ENCODE measurements around the gene CLCA1.

DNA sequence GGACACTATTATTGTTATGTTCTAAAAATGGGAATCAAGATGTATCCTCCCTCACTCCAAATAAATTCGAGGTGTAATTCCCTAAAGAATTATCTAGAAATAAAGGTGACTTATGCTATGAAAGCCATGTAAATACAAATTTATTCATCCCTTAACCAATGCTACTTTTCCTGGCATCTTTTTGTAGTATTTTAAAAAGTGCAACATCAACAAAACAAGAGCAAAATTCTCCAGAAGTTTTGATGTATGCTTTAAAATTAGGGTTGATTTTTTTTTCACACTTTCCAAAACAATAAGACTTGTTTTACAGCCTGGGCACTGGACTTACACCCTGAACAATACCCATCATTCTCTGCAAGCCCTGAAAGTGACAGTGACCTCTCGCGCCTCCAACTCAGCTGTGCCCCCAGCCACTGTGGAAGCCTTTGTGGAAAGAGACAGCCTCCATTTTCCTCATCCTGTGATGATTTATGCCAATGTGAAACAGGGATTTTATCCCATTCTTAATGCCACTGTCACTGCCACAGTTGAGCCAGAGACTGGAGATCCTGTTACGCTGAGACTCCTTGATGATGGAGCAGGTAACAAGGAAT, 21.4 kb upstream of the CLCA1 start:
- TF ChIP-seq EZH2phosphoT487 (IDR thresholded peaks at IDR 0.05; ENCODE audit: borderline replicate concordance, low read length) (no peak), EZH2 (IDR thresholded peaks at IDR 0.05; ENCODE audit: low read length, unreplicated experiment) (no peak)
- TF ChIP-seq, protein P1, sequence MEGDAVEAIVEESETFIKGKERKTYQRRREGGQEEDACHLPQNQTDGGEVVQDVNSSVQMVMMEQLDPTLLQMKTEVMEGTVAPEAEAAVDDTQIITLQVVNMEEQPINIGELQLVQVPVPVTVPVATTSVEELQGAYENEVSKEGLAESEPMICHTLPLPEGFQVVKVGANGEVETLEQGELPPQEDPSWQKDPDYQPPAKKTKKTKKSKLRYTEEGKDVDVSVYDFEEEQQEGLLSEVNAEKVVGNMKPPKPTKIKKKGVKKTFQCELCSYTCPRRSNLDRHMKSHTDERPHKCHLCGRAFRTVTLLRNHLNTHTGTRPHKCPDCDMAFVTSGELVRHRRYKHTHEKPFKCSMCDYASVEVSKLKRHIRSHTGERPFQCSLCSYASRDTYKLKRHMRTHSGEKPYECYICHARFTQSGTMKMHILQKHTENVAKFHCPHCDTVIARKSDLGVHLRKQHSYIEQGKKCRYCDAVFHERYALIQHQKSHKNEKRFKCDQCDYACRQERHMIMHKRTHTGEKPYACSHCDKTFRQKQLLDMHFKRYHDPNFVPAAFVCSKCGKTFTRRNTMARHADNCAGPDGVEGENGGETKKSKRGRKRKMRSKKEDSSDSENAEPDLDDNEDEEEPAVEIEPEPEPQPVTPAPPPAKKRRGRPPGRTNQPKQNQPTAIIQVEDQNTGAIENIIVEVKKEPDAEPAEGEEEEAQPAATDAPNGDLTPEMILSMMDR (conservative IDR thresholded peaks at IDR 0.05; ENCODE audit: low read depth, low read length): no peak
